Activated CD4-positive, alpha-beta T cell treated with anti-CD3 and anti-CD28 coated beads, Interleukin-2, amount 50 U/mL, for 48 hours (primary cell): ENCODE data around the gene KRT5.

ENCODE experiments used
- DNase-seq, 2 experiments: peaks; one replicate each; pipeline ENCODE4 v3.0.0-alpha.2; 2020

KRT5 gene

GRCh38 chr12:52535574-52535973 lies 15.4 kb upstream of the KRT5 start:
- DNase-seq = no peak

- no peak for DNase-seq
Measured at GRCh38 chr12:52534482-52534881, 14.3 kb upstream of the KRT5 start.

- DNase-seq = no peak
Measured at GRCh38 chr12:52533686-52534470, 13.7 kb upstream of the KRT5 start.

- no peak for DNase-seq
Measured at GRCh38 chr12:52532636-52533035, 12.4 kb upstream of the KRT5 start.

- no peak for DNase-seq
Measured at GRCh38 chr12:52531566-52532300, 11.5 kb upstream of the KRT5 start.

- no peak for DNase-seq
Measured at GRCh38 chr12:52530905-52531304, 10.7 kb upstream of the KRT5 start.

- no peak for DNase-seq
Measured at GRCh38 chr12:52530366-52530765, 10.2 kb upstream of the KRT5 start.

GRCh38 chr12:52529846-52530245 lies 9.7 kb upstream of the KRT5 start:
- no peak for DNase-seq

- DNase-seq = no peak
Measured at GRCh38 chr12:52529417-52529816, 9.2 kb upstream of the KRT5 start.

GRCh38 chr12:52528641-52529143 lies 8.5 kb upstream of the KRT5 start:
- no peak for DNase-seq

- DNase-seq = no peak
Measured at GRCh38 chr12:52527121-52527800, 7.1 kb upstream of the KRT5 start.

GRCh38 chr12:52526511-52526951 lies 6.3 kb upstream of the KRT5 start:
- DNase-seq = no peak

GRCh38 chr12:52525661-52526499 lies 5.7 kb upstream of the KRT5 start:
- DNase-seq = no peak

GRCh38 chr12:52524898-52525591 lies 4.9 kb upstream of the KRT5 start:
- no peak for DNase-seq

GRCh38 chr12:52524241-52524897 lies 4.2 kb upstream of the KRT5 start:
- no peak for DNase-seq

- DNase-seq = no peak
Measured at GRCh38 chr12:52523824-52524223, 3.6 kb upstream of the KRT5 start.

- DNase-seq = no peak
Measured at GRCh38 chr12:52522346-52523011, 2.3 kb upstream of the KRT5 start.

GRCh38 chr12:52521568-52522266 lies 1.5 kb upstream of the KRT5 start:
- DNase-seq = no peak

GRCh38 chr12:52521175-52521567 lies 977 bp upstream of the KRT5 start:
- DNase-seq = no peak

GRCh38 chr12:52519387-52519703 lies 849 bp downstream of the KRT5 start:
- DNase-seq = no peak
